ENCODE results near the gene PARS2.

GRCh38 chr1:54748094-54748835, 16.1 kb downstream of the PARS2 start:
- no peak for TF ChIP-seq POLR2A (IDR thresholded peaks at IDR 0.05)
- TF ChIP-seq, protein P1, sequence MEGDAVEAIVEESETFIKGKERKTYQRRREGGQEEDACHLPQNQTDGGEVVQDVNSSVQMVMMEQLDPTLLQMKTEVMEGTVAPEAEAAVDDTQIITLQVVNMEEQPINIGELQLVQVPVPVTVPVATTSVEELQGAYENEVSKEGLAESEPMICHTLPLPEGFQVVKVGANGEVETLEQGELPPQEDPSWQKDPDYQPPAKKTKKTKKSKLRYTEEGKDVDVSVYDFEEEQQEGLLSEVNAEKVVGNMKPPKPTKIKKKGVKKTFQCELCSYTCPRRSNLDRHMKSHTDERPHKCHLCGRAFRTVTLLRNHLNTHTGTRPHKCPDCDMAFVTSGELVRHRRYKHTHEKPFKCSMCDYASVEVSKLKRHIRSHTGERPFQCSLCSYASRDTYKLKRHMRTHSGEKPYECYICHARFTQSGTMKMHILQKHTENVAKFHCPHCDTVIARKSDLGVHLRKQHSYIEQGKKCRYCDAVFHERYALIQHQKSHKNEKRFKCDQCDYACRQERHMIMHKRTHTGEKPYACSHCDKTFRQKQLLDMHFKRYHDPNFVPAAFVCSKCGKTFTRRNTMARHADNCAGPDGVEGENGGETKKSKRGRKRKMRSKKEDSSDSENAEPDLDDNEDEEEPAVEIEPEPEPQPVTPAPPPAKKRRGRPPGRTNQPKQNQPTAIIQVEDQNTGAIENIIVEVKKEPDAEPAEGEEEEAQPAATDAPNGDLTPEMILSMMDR (IDR thresholded peaks at IDR 0.05 in 8 of 11, conservative IDR thresholded peaks at IDR 0.05 in 3 of 11), result no peak
